Keratinocyte (primary cell): ENCODE measurements around the gene ZFPL1. TPM values are rescaled to one million over a fixed set of nuclear protein-coding genes. Genes with fewer than 3 reads are reported as not detected.

ENCODE experiments used
- DNase-seq: peaks from one replicate; pipeline ENCODE4 v3.0.0-alpha.2; 2011; ENCODE audit warnings: low read depth, missing footprints, low spot score
- FAIRE-seq: peaks from 2 replicates; lab custom pipeline; 2011; peaks lifted over from hg19 to GRCh38; lab: Jason Lieb, UNC
- H2AFZ ChIP-seq: 2 replicates; pipeline ENCODE4 v1.6.0; 2012; ENCODE audit warnings: low read length, control low read depth, inconsistent platforms; ENCODE audit not compliant: control insufficient read depth
- H3K27ac ChIP-seq: 2 replicates; pipeline ENCODE4 v1.5.1; 2011; ENCODE audit warnings: low read length; ENCODE audit not compliant: control insufficient read depth, insufficient read depth
- H3K27me3 ChIP-seq: 3 replicates; pipeline ENCODE4 v1.6.0; 2011; ENCODE audit warnings: low read length; ENCODE audit not compliant: control insufficient read depth, insufficient read depth; ENCODE audit errors: extremely low read depth
- H3K36me3 ChIP-seq, 2 experiments: 2 replicates in 1 of 2; 3 replicates in 1 of 2; pipeline ENCODE4 v1.5.1; 2011; ENCODE audit warnings: low read length in 2 of 2, mild to moderate bottlenecking in 1 of 2; ENCODE audit not compliant: control insufficient read depth in 2 of 2, insufficient read depth in 2 of 2; ENCODE audit errors: extremely low read depth in 1 of 2
- H3K4me1 ChIP-seq: 3 replicates; pipeline ENCODE4 v1.5.1; 2011; ENCODE audit warnings: low read length; ENCODE audit not compliant: control insufficient read depth, insufficient read depth; ENCODE audit errors: extremely low read depth
- H3K4me2 ChIP-seq: 3 replicates; pipeline ENCODE4 v1.6.0; 2011; ENCODE audit warnings: low read depth, low read length; ENCODE audit not compliant: control insufficient read depth, insufficient read depth; ENCODE audit errors: extremely low read depth
- H3K4me3 ChIP-seq, 3 experiments: fragments of 200-600 bp in 1 of 3; sonication (generic) in 1 of 3; 2 replicates in 2 of 3; 3 replicates in 1 of 3; pipeline ENCODE4 v1.5.1; 2011 to 2016; ENCODE audit warnings: low read length in 3 of 3, mild to moderate bottlenecking in 3 of 3, control low read depth in 2 of 3, inconsistent platforms in 1 of 3, low read depth in 1 of 3, mixed read lengths in 1 of 3, mixed run types in 1 of 3, moderate library complexity in 1 of 3; ENCODE audit not compliant: control insufficient read depth in 2 of 3, insufficient read depth in 2 of 3; ENCODE audit errors: extremely low read depth in 1 of 3
- H3K79me2 ChIP-seq: 2 replicates; pipeline ENCODE4 v1.6.0; 2012; ENCODE audit warnings: low read length; ENCODE audit not compliant: control insufficient read depth, insufficient read depth
- H3K9ac ChIP-seq: 3 replicates; pipeline ENCODE4 v1.6.0; 2011; ENCODE audit warnings: low read length; ENCODE audit not compliant: control insufficient read depth, insufficient read depth; ENCODE audit errors: extremely low read depth
- H3K9me1 ChIP-seq: 3 replicates; pipeline ENCODE4 v1.6.0; 2011; ENCODE audit warnings: low read length; ENCODE audit not compliant: control insufficient read depth, insufficient read depth; ENCODE audit errors: extremely low read depth
- H3K9me3 ChIP-seq: 2 replicates; pipeline ENCODE4 v1.5.1; 2012; ENCODE audit warnings: low read depth, low read length; ENCODE audit not compliant: control insufficient read depth
- H4K20me1 ChIP-seq: 3 replicates; pipeline ENCODE4 v1.6.0; 2011; ENCODE audit warnings: low read length; ENCODE audit not compliant: control insufficient read depth, insufficient read depth; ENCODE audit errors: extremely low read depth
- CTCF ChIP-seq, 3 experiments: IDR thresholded peaks in 1 of 3; conservative IDR thresholded peaks in 1 of 3; optimal IDR thresholded peaks in 1 of 3; 2 replicates in 2 of 3; 3 replicates in 1 of 3; pipeline versions ENCODE3 to v1.5.1; 2011; ENCODE audit warnings: low read length in 3 of 3, mild to moderate bottlenecking in 3 of 3, moderate library complexity in 2 of 3, control low read depth in 1 of 3, inconsistent platforms in 1 of 3; ENCODE audit not compliant: insufficient read depth in 2 of 3; ENCODE audit errors: extremely low read depth in 1 of 3
- EZH2 ChIP-seq: IDR thresholded peaks from one replicate; pipeline ENCODE4 v1.6.1; 2012; ENCODE audit warnings: inconsistent platforms, mild to moderate bottlenecking, low read length, moderate library complexity
- dilution Hi-C: fragments of 300-500 bp; cut with MboI; formaldehyde crosslinking; loops from one replicate; pipeline ENCODE4 v1.7.0; 2020; ENCODE audit warnings: low sequenced_read_pairs; ENCODE audit not compliant: extremely low pct_ligation_motif_present
- polyA plus RNA-seq, 5 experiments: library from polyadenylated mRNA; depleted of rRNA in 3 of 5; stranded (reverse) in 3 of 5; stranded (forward) in 1 of 5; unstranded in 1 of 5; fragments of >200 nt; gene quantifications; 1 replicate in 1 of 5; 2 replicates in 3 of 5; 3 replicates in 1 of 5; pipeline versions ENCODE4 v1.2.1 to v1.2.3, GENCODE V29; 2011 to 2012; ENCODE audit warnings: missing spikeins in 2 of 5, low read depth in 1 of 5, low replicate concordance in 1 of 5

ZFPL1 gene
- polyA plus RNA-seq, 1 donor (not counting 4 experiments of a cell fraction or from before 2014, with no cell fraction given): 15.0 TPM

- Histone ChIP-seq H3K9me3 (no peaks in the 10 kb centered on the region), H3K79me2 (no peaks in the 10 kb centered on the region), H3K4me2 (no peak overlapping the region), H4K20me1 (no peaks in the 10 kb centered on the region), H3K27me3 (peaks cover 4% of the 10 kb centered on the region), H3K4me1 (no peaks in the 10 kb centered on the region), H3K36me3 (no peaks in the 10 kb centered on the region), H3K27ac (no peak overlapping the region), H3K9ac (no peak overlapping the region), H3K4me3 (no peak overlapping the region), H3K9me1 (no peaks in the 10 kb centered on the region), H2AFZ (no peak overlapping the region)
- dilution Hi-C loops: no loop called here
- TF ChIP-seq EZH2: no peak
- no peak for TF ChIP-seq CTCF (optimal IDR thresholded peaks at IDR 0.05 in 1 of 3, IDR thresholded peaks at IDR 0.05 in 1 of 3, conservative IDR thresholded peaks at IDR 0.05 in 1 of 3; ENCODE audit: extremely low read depth in 1 of 3, insufficient read depth in 2 of 3, low read length in 3 of 3)
- no peak for FAIRE-seq
- DNase-seq: no peak
Observed at GRCh38 chr11:65055538-65055937, 28.5 kb upstream of the ZFPL1 start.

DNA sequence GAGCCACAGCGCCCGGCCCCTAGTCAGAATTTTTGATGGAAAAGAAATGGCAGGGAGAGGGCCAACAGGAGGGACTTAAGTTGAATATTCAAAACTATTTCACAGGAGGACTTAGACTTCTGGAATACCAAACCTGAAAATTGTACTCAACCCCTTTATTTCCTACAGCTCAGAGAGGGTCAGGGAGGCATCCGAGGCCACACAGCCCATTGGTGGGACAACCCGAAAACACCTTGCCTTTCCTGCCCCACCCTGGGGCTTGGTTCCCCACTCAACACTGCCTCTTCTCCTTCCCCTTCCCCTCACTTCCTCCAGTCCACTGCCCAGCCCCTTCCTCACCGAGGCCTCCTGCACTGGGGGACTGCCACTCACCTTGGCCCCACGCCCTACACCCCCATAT lies 27.0 kb upstream of the ZFPL1 start:
- H3K27me3 ChIP-seq: peaks cover 4% of the 10 kb centered on the region
- dilution Hi-C loops: no loop called here
- no peak overlapping the region for H2AFZ ChIP-seq
- no peak overlapping the region for H3K4me2 ChIP-seq
- H3K27ac ChIP-seq: no peak overlapping the region
- no peaks in the 10 kb centered on the region for H3K36me3 ChIP-seq
- H4K20me1 ChIP-seq: no peaks in the 10 kb centered on the region
- H3K79me2 ChIP-seq: no peaks in the 10 kb centered on the region
- H3K4me3 ChIP-seq: no peak overlapping the region
- H3K9me1 ChIP-seq: no peaks in the 10 kb centered on the region
- H3K9ac ChIP-seq: no peak overlapping the region
- TF ChIP-seq CTCF (optimal IDR thresholded peaks at IDR 0.05 in 1 of 3, IDR thresholded peaks at IDR 0.05 in 1 of 3, conservative IDR thresholded peaks at IDR 0.05 in 1 of 3; ENCODE audit: extremely low read depth in 1 of 3, insufficient read depth in 2 of 3, low read length in 3 of 3) (no peak), EZH2 (no peak)
- H3K9me3 ChIP-seq: no peaks in the 10 kb centered on the region
- no peak for DNase-seq
- no peak for FAIRE-seq
- no peaks in the 10 kb centered on the region for H3K4me1 ChIP-seq
